ENCODE measurements around the gene UNCX. TPM values are rescaled to one million over a fixed set of nuclear protein-coding genes. Genes with fewer than 3 reads are reported as not detected.

Gene UNCX
- total and polyA plus RNA-seq, 9 of the 15 experiments (the other 6 are each of a cell fraction or from before 2014, with no cell fraction given), result not detected

- 0 out of 2 replicates have a peak, but pooled peaks have one; percentile 15 for TF ChIP-seq MBD1 (CRISPR knock-in tag; IDR thresholded peaks at IDR 0.05)
- TF ChIP-seq ZNF445 (CRISPR knock-in tag; IDR thresholded peaks at IDR 0.05; ENCODE audit: low read depth), result no peak
- TF ChIP-seq ZFX (CRISPR knock-in tag; IDR thresholded peaks at IDR 0.05), result 0 out of 2 replicates have a peak, but pooled peaks have one; percentile 9
- no peak for TF ChIP-seq CEBPB (tag; IDR thresholded peaks at IDR 0.05)
Measured at GRCh38 chr7:1225441-1226185, 7.1 kb upstream of the UNCX start (continued).

GRCh38 chr7:1226186-1226901, 6.3 kb upstream of the UNCX start:
- 15% methylated on average over 21 of the region's 23 CpGs for WGBS (ENCODE audit: insufficient coverage, low coverage, missing lambda C conversion rate)
- H3K4me1 ChIP-seq (replicated peaks in 1 of 2; ENCODE audit: control insufficient read depth in 2 of 2, insufficient read depth in 2 of 2, low read length in 2 of 2), result peaks cover 0 to 36% of the 10 kb centered on the region in 2 experiments; a peak in 2 of 5 replicates
- POLR2A ChIA-PET, result no interaction called here
- H4K20me1 ChIP-seq (replicated peaks; ENCODE audit: control insufficient read depth, insufficient read depth, low read length), result no peaks in the 10 kb centered on the region; the same call in 1 of the 2 replicates
- H3K79me2 ChIP-seq (ENCODE audit: control insufficient read depth, insufficient read depth, low read length), result no peaks in the 10 kb centered on the region
- no peaks in the 10 kb centered on the region for H3K9me1 ChIP-seq (ENCODE audit: control insufficient read depth, insufficient read depth, low read length)
- no peaks in the 10 kb centered on the region for H3K9me3 ChIP-seq (replicated peaks; ENCODE audit: control insufficient read depth, insufficient read depth, low read depth, low read length)
- DNase-seq (ENCODE audit: extremely low read depth in 1 of 4, low spot score in 3 of 4) (no peak), FAIRE-seq (no peak), ATAC-seq (no peak)
- BruUV-seq (replicated peaks), result no TSS peak
- no peak overlapping the region for H2AFZ ChIP-seq (ENCODE audit: low read depth, low read length)
- CTCF ChIA-PET (ENCODE audit: low intra/inter-chr PET ratio), result interaction anchor here (0.8 to 3.3 kb wide), 6 partner anchors 182 to 332 kb away, joined by 3 to 27 read pairs (median 8); no protein-coding TSS in a partner anchor
- no peaks in the 10 kb centered on the region for H3K36me3 ChIP-seq (ENCODE audit: control insufficient read depth, insufficient read depth, low read length)
- H3K4me2 ChIP-seq (ENCODE audit: insufficient read depth, low read length), result no peak overlapping the region
- H3K4me3 ChIP-seq, result no peak overlapping the region
- in situ Hi-C loops (cut with MboI) (no loop called here), intact Hi-C loops (cut with micrococcal nuclease) (loop anchor here (1.0 to 10.0 kb wide), 2 partner anchors 138 to 186 kb away; no protein-coding TSS in a partner anchor)
- H3K9ac ChIP-seq (ENCODE audit: insufficient read depth in 1 of 2, low read depth in 2 of 2, low read length in 2 of 2), result no peak overlapping the region
- 0 out of 2 replicates have a peak, but pooled peaks have one; percentile 0 for TF ChIP-seq ZFX (CRISPR knock-in tag; IDR thresholded peaks at IDR 0.05)
- TF ChIP-seq GATA2 (CRISPR knock-in tag; IDR thresholded peaks at IDR 0.05), result no peak
- no peak overlapping the region for H3K27ac ChIP-seq (ENCODE audit: extremely low read depth, low read depth, low read length)
- peaks cover 34 to 65% of the 10 kb centered on the region in 2 experiments for H3K27me3 ChIP-seq (ENCODE audit: control insufficient read depth in 2 of 2, insufficient read depth in 2 of 2, low read length in 2 of 2)
